Spleen (tissue), 7 donors: ENCODE results near the gene PDXDC1.
"Not testable (repeated sequence)": the region's sequence is repeated elsewhere in the genome, so short reads cannot be mapped to it uniquely, and the experiment has no call there.

Experiments
- CTCF ChIP-seq, 11 experiments: fragments of 200-600 bp in 7 of 11; fragments of 450-650 bp in 4 of 11; sonication (generic) in 4 of 11; IDR thresholded peaks in 8 of 11; conservative IDR thresholded peaks in 3 of 11; 1 replicate in 7 of 11; 2 replicates in 4 of 11; pipeline versions ENCODE4 v1.4.0 to v1.8.0; 2016 to 2021; ENCODE audit warnings: antibody characterized with exemption in 11 of 11, inconsistent platforms in 4 of 11, mild to moderate bottlenecking in 1 of 11
- POLR2A ChIP-seq, 3 donors: fragments of 450-650 bp; IDR thresholded peaks; one replicate each; pipeline ENCODE4 v1.5.1; 2017; ENCODE audit warnings: antibody characterized with exemption in 3 of 3, mild to moderate bottlenecking in 1 of 3
- donor health status: DM: no; HTN: no; CAD: no; lungs with moderate emphysema.
- donor health status: DM: no; HTN: no; CAD: no.
- donor health status: DM: no; HTN: no; CAD: no.

- TF ChIP-seq CTCF (IDR thresholded peaks at IDR 0.05 in 8 of 11, conservative IDR thresholded peaks at IDR 0.05 in 3 of 11); POLR2A (IDR thresholded peaks at IDR 0.05): not testable (repeated sequence)
Observed at GRCh38 chr16:14973785-14974322, 972 bp upstream of the PDXDC1 start.
